Fibroblast of skin of right quadriceps (primary cell): ENCODE results near the gene RPGRIP1L.
A peak's percentile ranks its signal among the peaks of the same experiment; 100 is the strongest.

Experiments used
- DNase-seq: peaks from one replicate; pipeline ENCODE4 v3.0.0-alpha.2; 2013

The RPGRIP1L gene

DNA sequence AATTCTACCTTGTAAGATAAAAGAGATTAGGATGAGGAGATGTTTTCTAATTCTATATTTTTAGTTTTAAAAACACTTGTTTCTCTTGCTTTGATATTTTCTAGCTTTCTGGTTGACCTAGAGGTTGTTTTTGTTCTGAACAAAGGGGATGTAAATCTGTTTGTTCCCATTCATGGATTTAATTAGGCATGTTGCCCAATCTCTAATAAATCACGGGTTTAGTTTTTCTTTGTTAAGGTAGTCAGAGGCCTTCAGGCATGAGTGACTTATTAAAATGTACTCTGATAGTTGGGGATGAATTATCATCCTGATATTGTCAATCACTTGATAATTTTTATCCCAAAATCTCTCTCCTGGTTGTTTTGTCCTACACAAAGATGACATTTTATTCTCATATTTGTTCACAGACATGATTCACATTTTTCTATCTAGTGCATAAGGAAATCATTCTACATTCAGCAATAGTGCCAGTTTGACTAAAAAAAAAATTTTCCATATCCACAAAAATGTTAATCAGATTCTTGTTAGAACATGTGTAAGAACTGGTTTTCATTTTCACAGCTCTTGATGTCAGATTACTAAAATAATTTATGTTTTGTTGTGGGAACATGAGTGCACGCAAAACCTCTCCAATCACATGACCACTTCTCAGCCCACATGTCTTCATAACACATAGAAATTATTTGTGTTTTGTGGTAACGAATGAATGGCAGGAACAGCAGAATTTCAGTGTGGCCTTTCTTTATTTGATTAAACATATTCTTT, 105.0 kb downstream of the RPGRIP1L start:
- peak; percentile 59 for DNase-seq

DNA sequence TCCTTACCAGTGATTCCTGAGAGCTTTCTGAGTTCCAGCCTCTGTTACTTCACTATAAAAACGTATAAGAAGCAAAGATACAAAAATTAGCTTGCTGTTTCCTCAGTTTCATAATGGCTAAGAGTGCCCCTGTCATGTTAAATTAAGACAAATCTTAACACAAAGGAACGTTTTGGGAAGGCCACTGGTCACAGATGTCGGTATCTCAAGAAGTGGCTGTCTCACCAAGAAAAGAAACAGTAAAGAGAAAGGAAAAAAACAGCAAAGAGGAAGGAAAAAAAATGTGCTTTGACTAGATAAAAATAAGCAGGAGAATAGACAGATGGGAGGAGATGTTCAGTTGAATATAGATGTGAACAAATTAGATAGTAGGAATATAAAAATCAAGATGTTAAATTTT, 105.9 kb downstream of the RPGRIP1L start:
- no peak for DNase-seq

- no peak for DNase-seq
Observed at GRCh38 chr16:53588081-53588648, 115.5 kb downstream of the RPGRIP1L start.

DNA sequence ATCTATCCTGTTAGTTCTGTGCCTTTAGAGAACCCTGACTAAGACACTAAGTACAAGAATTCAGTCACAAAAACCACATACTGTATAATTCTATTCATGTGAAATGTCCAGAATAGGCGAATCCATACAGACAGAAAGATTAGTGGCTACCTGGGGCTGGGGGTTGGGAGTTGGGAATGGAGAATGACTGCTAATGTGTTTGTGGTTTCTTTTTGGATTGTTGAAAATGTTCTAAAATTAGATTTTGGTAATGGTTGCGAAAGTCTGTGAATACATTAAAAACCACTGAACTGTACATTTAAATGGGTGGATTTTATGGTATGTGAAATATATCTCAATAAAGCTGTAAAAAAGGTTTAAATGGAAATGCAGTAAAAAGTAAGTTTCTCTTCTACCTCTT, 120.3 kb downstream of the RPGRIP1L start:
- DNase-seq: peak; percentile 92

GRCh38 chr16:53581784-53582183, 121.9 kb downstream of the RPGRIP1L start:
- DNase-seq: no peak

- no peak for DNase-seq
Observed at GRCh38 chr16:53580038-53580802, 123.4 kb downstream of the RPGRIP1L start.

GRCh38 chr16:53576904-53577303, 126.8 kb downstream of the RPGRIP1L start:
- DNase-seq: no peak

DNA sequence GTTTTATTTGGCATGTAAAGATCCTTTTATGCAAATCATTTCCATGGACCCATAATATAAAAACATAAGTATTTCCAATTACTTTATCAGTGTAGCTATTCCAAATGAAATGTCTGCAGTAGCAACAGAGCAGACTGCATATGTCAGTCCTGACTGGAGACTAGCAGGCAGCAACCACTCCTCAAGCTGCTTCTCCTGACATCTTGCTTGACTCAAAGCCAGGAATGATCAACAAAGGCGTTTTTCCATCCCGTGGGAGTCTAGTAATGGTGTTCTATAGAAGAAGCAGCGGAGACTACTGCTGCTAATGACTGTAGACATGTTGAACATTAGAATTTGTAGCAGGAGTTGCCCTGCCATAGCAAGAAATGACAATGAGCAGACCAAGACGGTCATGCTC, 127.4 kb downstream of the RPGRIP1L start:
- DNase-seq: no peak

GRCh38 chr16:53571763-53572162, 131.9 kb downstream of the RPGRIP1L start:
- no peak for DNase-seq

DNA sequence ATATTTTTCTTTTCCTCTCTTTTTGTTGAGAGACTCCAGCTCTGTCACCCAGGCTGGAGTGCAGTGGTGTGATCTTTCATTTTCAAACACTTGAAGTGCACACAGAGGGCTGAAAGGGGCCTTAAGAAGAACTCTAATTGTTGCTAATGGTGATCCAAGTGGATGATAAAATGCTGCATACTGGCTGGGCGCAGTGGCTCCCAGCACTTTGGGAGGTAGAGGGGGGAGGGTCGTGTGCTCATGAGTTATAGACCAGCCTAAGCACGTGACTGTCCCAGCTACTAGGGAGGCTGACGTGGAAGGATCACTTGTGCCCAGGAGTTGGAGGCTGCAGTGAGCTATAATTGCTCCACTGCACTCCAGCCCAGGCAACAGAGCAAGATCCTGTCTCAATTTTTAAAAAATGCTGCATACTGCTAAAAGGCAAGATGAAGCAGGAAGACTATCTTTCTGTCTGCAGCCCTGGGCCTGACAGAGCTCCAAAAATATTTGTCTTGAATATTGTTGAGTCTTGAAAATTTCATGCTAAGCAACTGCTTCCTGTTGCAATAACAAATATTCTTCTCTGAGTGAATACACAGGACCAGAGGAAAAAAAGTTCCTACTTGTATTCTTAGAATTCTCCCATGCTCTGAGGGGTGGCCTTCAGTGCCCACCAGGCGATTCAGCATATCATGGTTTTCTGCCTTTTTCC, 137.0 kb downstream of the RPGRIP1L start:
- no peak for DNase-seq

- DNase-seq: no peak
Observed at GRCh38 chr16:53565296-53565863, 138.3 kb downstream of the RPGRIP1L start.

- DNase-seq: no peak
Observed at GRCh38 chr16:53563426-53563825, 140.2 kb downstream of the RPGRIP1L start.

GRCh38 chr16:53561101-53561888, 142.4 kb downstream of the RPGRIP1L start:
- DNase-seq: no peak

DNA sequence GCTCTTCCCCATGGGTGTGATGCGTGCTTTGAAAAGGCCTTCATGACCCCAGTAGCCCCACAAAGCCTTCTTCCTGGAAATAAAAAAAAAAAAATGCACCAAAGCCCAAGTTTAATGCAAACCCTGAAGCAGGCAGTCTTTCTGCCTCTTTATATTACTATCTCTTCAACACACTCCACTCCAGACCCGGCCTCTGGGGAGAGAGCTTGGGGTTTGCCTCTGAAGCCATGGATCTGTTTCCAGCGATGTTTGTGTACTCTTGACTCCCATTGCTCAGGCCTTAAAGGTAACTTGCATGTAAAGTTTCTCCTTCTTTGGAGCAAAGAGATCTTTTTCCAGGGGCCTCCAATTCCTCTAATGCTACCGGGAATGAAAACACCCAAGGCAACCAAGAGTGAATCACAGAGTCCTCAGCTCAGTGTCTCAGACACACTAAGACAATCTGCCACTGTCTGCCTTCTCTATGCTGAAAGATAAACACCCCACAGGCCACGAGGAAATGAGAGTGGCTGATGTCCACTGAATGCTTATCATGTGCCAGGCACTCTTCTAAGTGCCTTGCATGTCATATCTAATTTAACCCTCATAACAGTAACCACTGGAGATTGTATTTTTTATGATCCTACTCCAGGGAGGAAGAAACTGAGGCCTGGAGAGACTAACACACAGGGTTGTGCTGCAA, 144.2 kb downstream of the RPGRIP1L start:
- DNase-seq: no peak

DNA sequence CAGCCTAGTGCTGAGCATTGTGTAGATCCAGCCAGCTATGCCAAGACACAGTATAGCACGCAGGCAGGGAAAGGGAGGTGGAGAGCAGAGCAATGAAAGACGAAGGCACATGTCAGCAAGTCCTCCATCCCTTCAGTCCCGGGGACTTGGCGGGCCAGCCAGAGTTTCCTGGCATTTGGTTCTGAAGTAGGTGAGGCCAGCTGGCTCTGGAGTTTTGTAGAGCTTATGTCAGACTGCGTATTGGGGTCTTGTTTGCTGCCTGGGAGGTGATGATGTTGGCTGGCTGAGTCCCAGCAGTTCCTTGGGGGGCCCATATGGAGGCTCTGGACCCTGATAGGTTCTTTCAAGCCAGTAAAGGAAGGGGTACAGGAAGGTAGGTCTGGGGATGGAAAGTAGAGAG, 144.9 kb downstream of the RPGRIP1L start:
- DNase-seq: no peak

DNA sequence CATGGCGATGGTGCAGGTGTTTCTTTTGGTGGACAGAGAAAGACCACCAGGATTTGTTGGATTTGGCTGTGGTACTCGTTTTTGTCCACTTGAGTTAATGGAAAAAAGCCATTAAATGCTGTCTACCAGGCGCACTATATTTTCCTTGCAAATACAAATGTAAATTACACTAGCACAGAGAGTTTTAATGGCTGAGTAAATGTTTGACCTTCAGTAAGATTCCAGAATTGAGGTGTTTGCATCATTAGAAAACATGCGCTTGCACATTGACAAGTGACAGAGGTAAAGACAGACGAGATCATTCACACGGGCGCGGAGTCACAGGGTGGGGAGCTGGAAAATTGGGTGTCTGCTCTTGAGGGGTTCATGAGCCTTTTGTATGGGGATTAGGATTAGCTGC, 147.1 kb downstream of the RPGRIP1L start:
- no peak for DNase-seq

- DNase-seq: peak; percentile 90
Observed at GRCh38 chr16:53549970-53550690, 153.5 kb downstream of the RPGRIP1L start.
